HL-60/S4 (cell line): ENCODE data around the gene SFT2D2.

Source experiments
- in situ Hi-C: fragments of 300-500 bp; cut with MboI; formaldehyde crosslinking; loops from 2 replicates; pipeline ENCODE4 v1.14.3; 2022; ENCODE audit warnings: low sequenced_read_pairs

The SFT2D2 gene

DNA sequence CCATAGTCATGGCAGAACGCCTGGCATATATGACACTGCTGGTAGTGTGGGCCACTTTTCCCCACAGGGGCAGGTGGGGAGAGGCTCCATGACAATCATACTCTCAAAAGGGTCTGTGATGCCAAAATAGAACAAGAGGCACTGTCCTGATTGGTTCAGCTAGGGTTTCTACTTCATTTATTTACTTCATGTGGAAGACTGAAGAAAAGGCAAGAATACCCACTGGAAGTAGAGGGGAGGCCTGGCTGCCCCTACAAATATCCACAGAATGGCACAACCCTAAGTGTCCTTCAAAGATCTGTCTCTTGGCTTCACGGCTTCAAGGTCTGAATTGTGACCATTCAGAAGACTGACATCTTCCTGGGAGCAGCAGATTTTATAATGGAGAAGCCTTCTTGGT, 4.5 kb upstream of the SFT2D2 start:
- in situ Hi-C loops = no loop called here

DNA sequence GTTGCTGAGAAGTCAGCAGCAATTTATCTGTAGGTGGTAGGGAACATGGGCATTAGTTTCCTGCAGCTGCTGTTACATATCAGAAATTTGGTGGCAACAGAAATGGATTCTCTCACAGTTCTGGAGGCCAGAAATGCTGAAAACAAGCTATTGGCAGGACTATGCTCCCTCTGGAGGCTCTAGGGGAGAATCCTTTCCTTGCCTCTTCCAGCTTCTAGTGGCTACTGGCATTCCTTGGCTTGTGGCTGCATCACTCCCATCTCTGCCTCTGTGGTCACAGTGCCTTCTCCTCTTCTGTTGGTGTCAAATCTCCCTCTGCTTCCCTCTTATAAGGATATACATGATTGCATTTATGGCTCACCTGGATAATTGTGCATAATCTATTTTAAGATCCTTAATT, 2.5 kb upstream of the SFT2D2 start:
- in situ Hi-C loops = no loop called here

DNA sequence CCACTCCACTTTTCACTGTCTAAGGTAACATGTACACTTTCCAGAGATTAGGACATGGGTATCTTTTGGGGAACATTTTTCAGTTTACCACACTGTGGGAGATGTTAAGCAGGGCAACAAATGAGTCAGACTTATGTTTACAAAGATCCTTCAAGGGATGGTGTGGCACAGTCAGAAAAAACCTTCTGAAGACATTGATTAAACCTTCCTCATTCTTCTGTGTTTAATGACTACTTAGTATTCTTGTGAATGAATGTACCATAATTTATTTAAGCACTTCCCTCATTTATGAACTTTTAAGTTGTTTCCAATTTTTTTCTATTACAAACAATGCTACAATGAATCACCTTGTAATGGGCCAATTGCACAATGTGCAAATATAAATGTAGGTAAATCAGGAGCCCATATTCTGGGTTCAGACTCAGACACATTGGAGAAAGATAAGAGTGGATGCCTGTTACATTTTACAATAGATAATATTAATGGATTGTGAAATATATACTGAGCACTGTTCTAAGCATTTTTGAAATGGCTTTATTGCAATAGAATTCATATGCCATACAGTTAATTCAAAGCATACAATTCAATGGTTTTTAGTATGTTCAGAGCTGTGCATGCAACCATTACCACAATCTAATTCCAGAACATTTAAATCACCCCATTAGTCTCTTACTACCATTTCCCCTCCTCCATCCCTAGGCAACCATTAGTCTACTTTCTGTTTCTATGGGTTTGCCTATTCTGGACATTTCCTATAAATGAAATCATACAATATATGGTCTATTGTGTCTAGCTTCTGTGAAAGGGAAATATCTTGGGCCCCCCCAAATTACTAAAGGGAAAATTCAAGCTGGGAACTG, 1.9 kb upstream of the SFT2D2 start:
- in situ Hi-C loops = no loop called here

GRCh38 chr1:168224991-168225390, 813 bp upstream of the SFT2D2 start:
- in situ Hi-C loops = no loop called here

GRCh38 chr1:168227620-168228019, 1.8 kb downstream of the SFT2D2 start:
- in situ Hi-C loops = no loop called here

DNA sequence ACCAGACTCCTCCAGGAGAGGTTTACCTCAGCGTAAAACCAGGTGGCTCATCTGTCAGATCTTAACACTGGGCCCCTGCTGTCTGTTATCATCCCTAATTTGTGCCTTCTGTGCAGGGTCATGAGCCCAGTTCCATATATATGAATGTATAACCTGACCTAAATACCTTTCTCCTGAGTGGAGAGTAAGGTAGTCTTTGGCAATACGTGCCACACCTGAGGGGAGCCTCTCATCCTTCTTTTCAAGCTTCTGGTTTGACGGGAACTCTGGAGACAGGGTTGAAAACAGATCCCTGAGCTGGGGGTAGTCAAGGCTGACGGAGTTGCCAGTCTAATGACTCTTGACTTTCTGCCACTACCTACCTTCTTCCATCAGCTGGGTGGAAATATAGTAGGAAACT, 4.1 kb downstream of the SFT2D2 start:
- in situ Hi-C loops = no loop called here

DNA sequence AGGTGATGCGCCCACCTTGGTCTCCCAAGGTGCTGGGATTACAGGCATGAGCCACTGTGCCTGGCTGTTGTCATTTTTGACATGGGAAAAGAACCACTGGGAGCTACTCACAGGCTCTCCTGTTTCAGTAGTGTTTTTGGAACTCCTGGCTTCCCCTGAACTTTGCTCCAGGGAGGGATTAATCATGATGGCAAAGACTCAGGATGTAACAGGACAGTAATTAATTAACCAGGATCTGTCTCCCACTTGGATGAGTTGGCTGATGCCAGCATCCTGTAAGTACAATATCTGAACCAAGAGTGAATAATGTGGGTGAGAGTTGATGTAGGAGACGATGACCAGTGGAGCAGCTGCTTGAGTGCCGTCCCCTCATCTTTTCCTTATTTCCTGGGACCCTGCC, 4.9 kb downstream of the SFT2D2 start:
- in situ Hi-C loops = no loop called here

DNA sequence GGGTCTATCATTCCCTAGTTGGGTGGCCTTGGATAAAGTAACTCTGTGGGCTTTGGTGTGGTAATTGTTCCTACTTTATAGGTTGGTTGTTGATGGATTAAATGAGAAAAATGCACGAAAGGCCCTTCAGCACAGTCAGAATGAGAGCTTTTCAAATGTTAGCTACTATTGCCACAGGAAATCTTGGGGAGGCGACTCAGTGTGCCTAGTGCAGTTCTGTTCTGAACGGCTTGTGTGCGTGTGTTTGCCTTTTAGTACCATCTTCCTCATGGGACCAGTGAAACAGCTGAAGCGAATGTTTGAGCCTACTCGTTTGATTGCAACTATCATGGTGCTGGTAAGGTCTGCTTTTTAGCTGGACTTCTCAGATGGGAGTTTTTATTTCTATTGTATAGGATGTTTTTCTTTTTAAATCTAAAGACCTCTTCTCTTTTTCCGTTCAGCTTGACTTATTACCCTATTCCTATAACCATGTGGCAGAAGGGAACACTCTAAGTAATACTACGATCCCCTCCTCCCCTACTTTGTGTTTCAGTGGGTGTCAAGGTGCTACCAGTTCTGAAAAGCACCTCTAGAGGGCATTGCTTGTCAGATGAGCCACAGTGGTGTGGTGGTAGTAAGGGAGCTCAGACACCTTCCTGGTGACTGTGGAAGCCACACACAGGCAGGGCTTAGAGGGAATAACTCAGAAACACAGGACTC, 9.2 kb downstream of the SFT2D2 start:
- in situ Hi-C loops = no loop called here

DNA sequence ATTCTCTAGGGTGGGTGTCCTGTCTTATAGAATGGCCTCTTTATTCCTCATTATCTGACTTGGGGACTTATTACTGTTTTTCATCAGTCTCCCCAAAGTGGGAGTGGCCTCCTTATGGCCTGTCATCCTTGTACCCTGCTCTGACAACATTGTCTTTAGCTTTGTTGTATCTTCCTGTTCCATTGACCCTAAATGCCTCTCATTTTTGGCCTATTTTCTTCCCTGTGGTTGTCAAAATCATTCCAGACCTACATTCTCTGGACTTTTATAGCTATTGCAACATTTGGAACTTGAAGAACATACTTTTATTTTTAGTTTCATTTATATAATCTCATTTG, 9.7 kb downstream of the SFT2D2 start:
- in situ Hi-C loops = no loop called here

DNA sequence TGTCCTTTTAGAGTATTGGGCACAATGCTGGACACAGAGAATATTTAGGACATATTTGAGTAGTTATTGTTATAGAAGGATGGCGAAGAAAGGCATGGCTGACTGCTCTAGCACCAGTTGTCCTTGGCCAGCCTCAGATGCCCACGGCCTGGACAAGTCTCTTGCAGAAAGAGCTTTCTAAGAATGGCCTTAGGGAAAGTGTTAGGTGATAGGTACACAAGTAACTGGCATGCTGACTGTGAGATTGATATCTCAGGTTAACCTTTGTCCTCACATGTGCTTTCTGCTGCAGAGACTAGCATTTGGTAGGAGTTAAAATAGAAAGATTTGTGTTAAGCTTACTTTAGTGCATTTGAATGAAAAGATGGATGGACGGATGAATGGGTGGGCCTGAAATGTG, 10.1 kb downstream of the SFT2D2 start:
- in situ Hi-C loops = no loop called here

DNA sequence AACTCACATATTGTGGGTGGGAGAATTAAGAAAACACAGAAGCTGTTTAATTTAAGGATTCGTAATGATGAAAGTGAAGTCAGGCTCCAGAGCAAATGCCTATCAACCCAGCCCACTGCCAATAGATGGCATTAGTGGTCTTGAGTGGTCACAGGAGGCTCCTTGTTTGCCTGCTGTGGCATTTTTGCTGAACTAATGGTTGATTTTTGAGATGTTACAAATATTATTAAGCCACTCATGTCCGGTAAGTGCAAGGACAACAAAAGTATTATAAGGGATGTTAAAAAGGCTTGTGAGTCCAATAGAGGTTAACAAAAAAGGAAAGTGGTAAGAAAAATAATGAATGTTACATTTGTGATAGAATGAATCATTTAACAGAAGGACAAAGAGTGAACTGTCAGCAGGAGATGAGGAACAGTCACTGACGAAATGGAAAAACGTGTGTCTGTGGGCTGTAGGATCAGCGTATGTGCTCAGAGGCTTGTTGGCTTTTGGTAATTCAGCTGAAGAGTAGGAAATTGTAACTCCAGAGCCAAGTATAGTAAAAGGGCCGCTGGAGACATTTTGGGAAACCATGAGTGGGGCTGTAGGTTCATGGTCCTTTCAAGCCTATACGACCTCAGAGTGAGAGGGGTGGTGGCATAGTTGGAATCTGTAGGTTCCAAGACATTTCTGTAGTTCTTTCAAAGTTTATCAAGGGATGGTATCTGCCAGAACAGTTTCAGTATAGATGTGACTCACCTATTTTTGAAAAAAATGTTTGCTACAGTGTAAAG, 11.2 kb downstream of the SFT2D2 start:
- in situ Hi-C loops = no loop called here

GRCh38 chr1:168243198-168243597, 17.4 kb downstream of the SFT2D2 start:
- in situ Hi-C loops = no loop called here

DNA sequence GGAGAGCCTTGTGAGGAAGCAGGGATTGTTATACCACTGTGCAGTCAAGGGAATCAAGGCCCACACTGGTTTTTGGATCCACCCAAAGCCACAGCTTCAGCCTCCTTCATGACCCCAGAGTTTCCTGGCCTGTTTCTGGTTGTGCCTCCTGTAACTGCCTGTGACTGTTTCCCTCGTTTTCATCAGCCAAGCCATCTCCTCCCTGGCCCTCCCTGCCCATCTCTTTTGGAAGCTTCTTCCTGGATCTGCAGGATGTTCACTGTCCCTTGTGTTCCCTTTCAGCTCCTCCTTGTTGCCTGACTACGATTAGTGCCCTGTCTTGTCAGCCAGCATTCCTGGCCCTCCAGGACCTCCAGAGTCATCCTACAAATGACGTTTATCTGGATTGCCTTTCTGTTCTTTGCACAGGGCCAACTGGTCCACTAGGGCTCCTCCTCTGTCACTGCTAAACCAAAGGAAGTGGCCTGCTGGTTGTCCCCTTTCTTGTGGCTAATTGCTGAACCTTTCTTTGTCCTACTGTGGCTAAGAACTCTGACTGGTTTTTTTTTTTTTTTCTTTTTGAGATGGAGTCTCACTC, 17.9 kb downstream of the SFT2D2 start:
- in situ Hi-C loops = no loop called here

DNA sequence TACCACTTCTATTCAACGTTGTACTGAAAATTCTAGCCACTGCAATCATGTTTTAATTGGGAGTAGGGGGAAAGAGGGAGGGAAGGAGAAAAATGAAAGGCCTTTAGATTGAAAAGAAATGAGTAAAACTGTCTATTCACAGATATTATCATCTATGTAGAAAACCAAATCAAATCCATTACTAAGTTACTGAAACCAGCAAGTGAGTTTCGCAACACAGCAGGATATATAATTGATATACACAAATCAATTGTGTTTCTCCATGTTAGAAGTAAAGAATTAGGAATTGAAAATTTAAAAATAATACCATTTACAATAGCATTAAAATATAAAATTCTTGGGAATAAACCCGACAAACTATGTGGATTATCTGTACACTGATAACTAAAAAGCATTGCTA, 19.2 kb downstream of the SFT2D2 start:
- in situ Hi-C loops = no loop called here

DNA sequence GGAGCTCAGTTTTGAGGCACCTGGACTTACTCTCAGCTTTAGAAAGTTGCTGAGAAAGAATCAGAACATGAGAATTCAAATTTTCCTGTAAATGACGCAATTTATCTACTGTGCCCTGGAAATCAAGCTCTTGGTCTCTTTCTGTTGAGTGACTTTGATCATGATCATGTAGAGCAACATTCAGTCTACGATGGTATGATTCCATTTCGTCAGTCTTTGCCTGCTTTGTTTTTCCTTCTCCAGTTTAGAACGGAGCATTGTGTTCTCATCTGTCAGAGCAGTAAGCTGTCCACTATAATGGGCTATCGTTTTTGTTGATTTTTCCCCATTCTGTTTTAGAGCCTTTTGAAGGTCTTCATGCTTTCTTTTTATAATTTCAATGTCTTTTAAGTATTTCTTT, 20.7 kb downstream of the SFT2D2 start:
- in situ Hi-C loops = no loop called here

- in situ Hi-C loops = loop anchor here (10.0 kb wide), 1 partner anchor 57 kb away; no protein-coding TSS in a partner anchor
These were observed 26.5 kb downstream of the SFT2D2 start for GRCh38 chr1:168252204-168252733.

DNA sequence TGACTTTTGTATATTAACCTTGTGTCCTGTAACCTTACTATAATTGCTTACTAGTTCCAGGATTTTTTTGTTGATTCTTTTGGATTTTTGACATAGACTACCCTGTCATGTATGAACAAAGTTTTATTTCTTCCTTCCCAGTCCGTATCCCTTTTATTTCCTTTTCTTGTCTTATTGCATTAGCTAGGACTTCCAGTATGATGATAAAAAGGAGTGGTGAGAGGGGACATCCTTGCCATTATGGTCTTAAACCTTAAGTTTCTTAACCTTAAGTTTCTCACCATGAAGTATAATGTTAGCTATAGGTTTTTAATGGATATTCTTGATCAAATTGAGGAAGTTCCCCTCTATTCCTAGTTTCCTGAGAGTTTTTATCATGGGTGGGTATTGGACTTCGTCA, 30.4 kb downstream of the SFT2D2 start:
- in situ Hi-C loops = loop anchor here (10.0 kb wide), 1 partner anchor 61 kb away; no protein-coding TSS in a partner anchor

DNA sequence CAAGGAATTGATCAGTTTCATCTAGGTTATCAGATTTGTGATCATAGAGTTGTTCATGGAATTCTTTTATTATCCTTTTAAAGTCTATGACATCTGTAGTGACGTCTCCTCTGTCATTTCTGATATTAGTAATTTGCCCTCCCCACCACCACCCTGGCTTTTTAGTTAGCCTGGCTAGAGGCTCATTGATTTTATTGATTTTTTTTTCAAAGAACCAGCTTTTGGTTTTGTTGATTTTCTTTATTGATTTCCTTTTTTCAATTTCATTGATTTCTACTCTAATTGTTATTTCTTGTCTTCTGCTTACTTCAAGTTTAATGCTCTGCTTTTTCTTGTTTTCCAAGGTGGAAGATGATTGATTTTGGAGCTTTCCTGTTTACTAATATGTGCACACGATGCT, 31.6 kb downstream of the SFT2D2 start:
- in situ Hi-C loops = loop anchor here (10.0 kb wide), 1 partner anchor 63 kb away; no protein-coding TSS in a partner anchor

- in situ Hi-C loops = loop anchor here (10.0 kb wide), 1 partner anchor 65 kb away; no protein-coding TSS in a partner anchor
These were observed 33.8 kb downstream of the SFT2D2 start for GRCh38 chr1:168259567-168259966.

GRCh38 chr1:168260393-168260792, 34.6 kb downstream of the SFT2D2 start:
- in situ Hi-C loops = no loop called here

DNA sequence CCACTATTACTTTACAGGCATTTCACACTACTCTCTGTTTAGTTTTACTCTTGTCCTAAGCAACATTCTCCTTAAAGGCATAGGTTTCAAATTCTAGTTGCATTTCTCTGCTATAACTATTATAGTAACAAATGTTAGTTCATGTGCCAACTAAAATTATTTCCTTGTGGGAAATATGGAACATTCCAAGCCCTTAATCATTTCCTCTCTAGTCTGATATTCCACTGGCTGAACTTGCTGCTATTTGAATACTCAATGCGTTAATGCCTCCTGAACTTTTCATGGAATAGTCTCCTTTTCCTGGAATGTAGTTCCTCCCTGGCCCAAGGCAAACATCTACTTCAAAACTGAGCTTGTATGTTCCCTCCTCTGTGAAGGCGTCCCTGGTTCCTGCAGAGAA, 35.6 kb downstream of the SFT2D2 start:
- in situ Hi-C loops = no loop called here
